HepG2 (cell line): ENCODE results near the gene PRXL2B. TPM values are rescaled to one million over a fixed set of nuclear protein-coding genes. Genes with fewer than 3 reads are reported as not detected.

ENCODE experiments used
- CAMTA2 ChIP-seq: sonication (generic); formaldehyde crosslinking; IDR thresholded peaks from 2 replicates; pipeline ENCODE4 v1.4.0; 2020; ENCODE audit warnings: mild to moderate bottlenecking, missing genetic modification reagents, borderline replicate concordance
- ELK4 ChIP-seq: sonication (generic); formaldehyde crosslinking; IDR thresholded peaks from 2 replicates; pipeline ENCODE4 v1.9.0; 2021; ENCODE audit warnings: missing genetic modification reagents, borderline replicate concordance
- MNT ChIP-seq: fragments of 450-650 bp; IDR thresholded peaks from 2 replicates; pipeline ENCODE4 v1.6.1; 2016
- U2AF2 ChIP-seq: fragments of 200-400 bp; formaldehyde crosslinking; IDR thresholded peaks from 2 replicates; pipeline ENCODE4 v1.6.1; 2017; ENCODE audit warnings: low read depth, mild to moderate bottlenecking, low read length
- ZNF331 ChIP-seq: sonication (generic); formaldehyde crosslinking; IDR thresholded peaks from 2 replicates; pipeline ENCODE4 v1.4.0; 2020; ENCODE audit warnings: missing genetic modification reagents
- ZNF513 ChIP-seq: sonication (generic); formaldehyde crosslinking; conservative IDR thresholded peaks from 2 replicates; pipeline ENCODE4 v1.5.0; 2020; ENCODE audit warnings: missing genetic modification reagents
- ZNF615 ChIP-seq: sonication (generic); formaldehyde crosslinking; IDR thresholded peaks from 2 replicates; pipeline ENCODE4 v1.5.0; 2020; ENCODE audit warnings: mild to moderate bottlenecking, missing genetic modification reagents, borderline replicate concordance
- polyA plus RNA-seq, 8 experiments: library from polyadenylated mRNA; depleted of rRNA in 3 of 8; stranded (reverse) in 7 of 8; unstranded in 1 of 8; fragments of >200 nt; fragmentation: Illumina TruSeq in 4 of 8; extraction: Trizol in 4 of 8; gene quantifications; 2 replicates each; pipeline versions ENCODE4 v1.2.1 to v1.2.3, GENCODE V29; 2011 to 2016; ENCODE audit warnings: low read depth in 4 of 8, missing spikeins in 1 of 8, mixed read lengths in 1 of 8; ENCODE audit not compliant: insufficient read depth in 1 of 8
- total RNA-seq, 5 experiments: library from RNA; depleted of rRNA; stranded (reverse); fragments of >200 nt; fragmentation: Illumina TruSeq; extraction: Trizol; gene quantifications; 2 replicates each; pipeline ENCODE4 v1.2.3, GENCODE V29; 2016; ENCODE audit warnings: low read depth in 1 of 5
- TF ChIP-seq, protein P1 (sequence below): sonication (generic); formaldehyde crosslinking; IDR thresholded peaks from 2 replicates; pipeline ENCODE4 v1.5.0; 2020; ENCODE audit warnings: missing genetic modification reagents

PRXL2B gene
- total and polyA plus RNA-seq, 2 of the 13 experiments (the other 11 are each of a cell fraction or from before 2014, with no cell fraction given), result 16.8 to 22.1 TPM

- no peak for TF ChIP-seq MNT
- TF ChIP-seq ZNF331, result no peak
- TF ChIP-seq U2AF2, result no peak
- 0 out of 2 replicates have a peak, but pooled peaks have one; percentile 48 for TF ChIP-seq ZNF513 (CRISPR knock-in tag)
- TF ChIP-seq, protein P1, sequence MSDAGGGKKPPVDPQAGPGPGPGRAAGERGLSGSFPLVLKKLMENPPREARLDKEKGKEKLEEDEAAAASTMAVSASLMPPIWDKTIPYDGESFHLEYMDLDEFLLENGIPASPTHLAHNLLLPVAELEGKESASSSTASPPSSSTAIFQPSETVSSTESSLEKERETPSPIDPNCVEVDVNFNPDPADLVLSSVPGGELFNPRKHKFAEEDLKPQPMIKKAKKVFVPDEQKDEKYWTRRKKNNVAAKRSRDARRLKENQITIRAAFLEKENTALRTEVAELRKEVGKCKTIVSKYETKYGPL (CRISPR knock-in tag), result no peak
- TF ChIP-seq CAMTA2 (CRISPR knock-in tag), result peak; percentile 66; the same call in 1 of the 2 replicates
- TF ChIP-seq ZNF615 (CRISPR knock-in tag), result no peak
- TF ChIP-seq ELK4, result no peak
Observed at GRCh38 chr1:2587071-2587859, 688 bp downstream of the PRXL2B start (continued).
